ENCODE results near the gene ZBED3.
A peak's percentile ranks its signal among the peaks of the same experiment; 100 is the strongest.
"Not testable (repeated sequence)": the region's sequence is repeated elsewhere in the genome, so short reads cannot be mapped to it uniquely, and the experiment has no call there.

The ZBED3 gene

GRCh38 chr5:77086689-77087483, at the start of gene ZBED3:
Gene ZBED3 (minus strand): TSS chr5:77087285. CDS start chr5:77077878, 9,407 bp downstream.
- DNase-seq, result peak in 13 of 14 donors; percentile 49 to 85 (median 78)

- peak in 12 of 14 donors; percentile 12 to 80 (median 64) for DNase-seq
These were observed 46.1 kb upstream of the ZBED3 start for GRCh38 chr5:77133061-77133758.

GRCh38 chr5:77131361-77131760, 44.3 kb upstream of the ZBED3 start:
- DNase-seq, result no peak

- DNase-seq, result peak in 1 of 14 donors; percentile 3
These were observed 42.4 kb upstream of the ZBED3 start for GRCh38 chr5:77129391-77129990.

GRCh38 chr5:77128411-77129061, 41.5 kb upstream of the ZBED3 start:
- no peak for DNase-seq

GRCh38 chr5:77123057-77123456, 36.0 kb upstream of the ZBED3 start:
- no peak for DNase-seq

GRCh38 chr5:77120706-77121105, 33.6 kb upstream of the ZBED3 start:
- DNase-seq, result no peak

- no peak for DNase-seq
These were observed 33.0 kb upstream of the ZBED3 start for GRCh38 chr5:77120086-77120485.

GRCh38 chr5:77117161-77117560, 30.1 kb upstream of the ZBED3 start:
- no peak for DNase-seq

GRCh38 chr5:77107035-77107434, 19.9 kb upstream of the ZBED3 start:
- not testable (repeated sequence) for DNase-seq

GRCh38 chr5:77104813-77105212, 17.7 kb upstream of the ZBED3 start:
- DNase-seq, result no peak

- DNase-seq, result no peak
These were observed 16.4 kb upstream of the ZBED3 start for GRCh38 chr5:77103457-77103856.

GRCh38 chr5:77102549-77102948, 15.5 kb upstream of the ZBED3 start:
- DNase-seq, result no peak

GRCh38 chr5:77101298-77101697, 14.2 kb upstream of the ZBED3 start:
- DNase-seq, result no peak

- DNase-seq, result peak in 2 of 14 donors; percentile 8 to 40
These were observed 8.1 kb upstream of the ZBED3 start for GRCh38 chr5:77095189-77095588.

- peak in 12 of 14 donors; percentile 38 to 81 (median 58) for DNase-seq
These were observed 588 bp upstream of the ZBED3 start for GRCh38 chr5:77087484-77088261.

- DNase-seq, result no peak
These were observed 757 bp downstream of the ZBED3 start for GRCh38 chr5:77086368-77086688.

GRCh38 chr5:77083088-77083487, 4.0 kb downstream of the ZBED3 start:
- no peak for DNase-seq

- no peak for DNase-seq
These were observed 4.8 kb downstream of the ZBED3 start for GRCh38 chr5:77082280-77082679.

GRCh38 chr5:77080905-77081304, 6.2 kb downstream of the ZBED3 start:
- no peak for DNase-seq

GRCh38 chr5:77080479-77080878, 6.6 kb downstream of the ZBED3 start:
- not testable (repeated sequence) for DNase-seq

- no peak for DNase-seq
These were observed 9.3 kb downstream of the ZBED3 start for GRCh38 chr5:77077829-77078176.
